Measurements from ENCODE around the gene C9orf85. TPM values are rescaled to one million over a fixed set of nuclear protein-coding genes. Genes with fewer than 3 reads are reported as not detected.

C9orf85 gene
- total and polyA plus RNA-seq, 2 of the 4 experiments (the other 2 are of a cell fraction): 4.3 to 8.4 TPM

- H2BK120ac ChIP-seq (ENCODE audit: low read depth, low read length): no peak overlapping the region
- peaks cover 5% of the 10 kb centered on the region for H3K9me3 ChIP-seq (ENCODE audit: control insufficient read depth, insufficient read depth, low read length)
- H4K91ac ChIP-seq (ENCODE audit: insufficient read depth, low read depth, low read length): no peak overlapping the region
- no peaks in the 10 kb centered on the region for H4K20me1 ChIP-seq (ENCODE audit: insufficient read depth, low read length)
- H3K9me1 ChIP-seq (ENCODE audit: insufficient read depth, low read length): no peaks in the 10 kb centered on the region
- no peak overlapping the region for H3K4ac ChIP-seq (ENCODE audit: low read depth, low read length)
- no peak overlapping the region for H3K14ac ChIP-seq (replicated peaks; ENCODE audit: low read depth, low read length)
- in situ Hi-C loops (cut with MboI; ENCODE audit: low sequenced_read_pairs): no loop called here
- H3K27ac ChIP-seq (ENCODE audit: insufficient read depth, low read length): no peak overlapping the region
- no peak overlapping the region for H2BK20ac ChIP-seq (ENCODE audit: low read depth, low read length)
- H3K4me3 ChIP-seq (ENCODE audit: insufficient read depth, low read depth, low read length): no peak overlapping the region
- intact Hi-C loops (cut with micrococcal nuclease): no loop called here
- TF ChIP-seq NFE2L2 (IDR thresholded peaks at IDR 0.05; ENCODE audit: low read depth, low read length) (no peak), SMC3 (IDR thresholded peaks at IDR 0.05; ENCODE audit: low read depth, low read length) (no peak), POLR2A (IDR thresholded peaks at IDR 0.05; ENCODE audit: low read depth, low read length) (no peak), CTCF (conservative IDR thresholded peaks at IDR 0.05; ENCODE audit: low read depth, low read length) (no peak), MAFK (IDR thresholded peaks at IDR 0.05; ENCODE audit: low read depth, low read length) (no peak), MXI1 (IDR thresholded peaks at IDR 0.05; ENCODE audit: borderline replicate concordance, low read depth, low read length) (no peak), RCOR1 (IDR thresholded peaks at IDR 0.05; ENCODE audit: insufficient replicate concordance, low read length) (no peak), RFX5 (IDR thresholded peaks at IDR 0.05; ENCODE audit: low read depth, low read length) (no peak), USF2 (IDR thresholded peaks at IDR 0.05; ENCODE audit: low read depth, low read length) (no peak), ELK1 (IDR thresholded peaks at IDR 0.05; ENCODE audit: borderline replicate concordance, low read depth, low read length) (no peak), FOS (IDR thresholded peaks at IDR 0.05; ENCODE audit: low read depth, low read length) (no peak), RAD21 (IDR thresholded peaks at IDR 0.05; ENCODE audit: low read length) (no peak)
- dilution Hi-C loops (cut with HindIII; ENCODE audit: low sequenced_read_pairs, unreplicated experiment): no loop called here
- no peak overlapping the region for H3K9ac ChIP-seq (ENCODE audit: low read depth, low read length)
- H3K56ac ChIP-seq (ENCODE audit: extremely low read depth, insufficient read depth, low read length): no peak overlapping the region
- H3K23ac ChIP-seq (ENCODE audit: low read depth, low read length): no peak overlapping the region
- ATAC-seq (ENCODE audit: low read depth): no peak
- H4K8ac ChIP-seq (ENCODE audit: low read depth in 2 of 2, low read length in 2 of 2): no peak overlapping the region
- BruUV-seq (replicated peaks): no TSS peak
- no peaks in the 10 kb centered on the region for H3K4me1 ChIP-seq (ENCODE audit: control insufficient read depth, insufficient read depth, low read length)
- no peak overlapping the region for H2AK9ac ChIP-seq (replicated peaks; ENCODE audit: low read depth, low read length, poor library complexity)
- H3K36me3 ChIP-seq (ENCODE audit: control insufficient read depth, insufficient read depth, low read length): peaks cover 4% of the 10 kb centered on the region; the same call in 1 of the 2 replicates
- no peak for DNase-seq
- no peak overlapping the region for H3K4me2 ChIP-seq (ENCODE audit: low read depth, low read length)
- no peak overlapping the region for H2AFZ ChIP-seq (replicated peaks; ENCODE audit: low read length, poor library complexity)
- no peaks in the 10 kb centered on the region for H3K27me3 ChIP-seq (ENCODE audit: control insufficient read depth, insufficient read depth, low read length)
- H3K18ac ChIP-seq (ENCODE audit: low read depth, low read length): no peak overlapping the region
- H2AK5ac ChIP-seq (ENCODE audit: low read depth, low read length): no peak overlapping the region
- H2BK15ac ChIP-seq (ENCODE audit: low read depth, low read length): no peak overlapping the region
- H4K5ac ChIP-seq (ENCODE audit: low read depth, low read length): no peak overlapping the region
- ChIA-PET CTCF (no interaction called here), POLR2A (ENCODE audit: unreplicated experiment) (no interaction called here)
- WGBS, 2 experiments (ENCODE audit: extremely low coverage in 2 of 2, insufficient read length in 1 of 2): 49% methylated on average over 3 of the region's 5 CpGs; no CpG with 5 or more reads in 1 of the 2 experiments
- H3K79me1 ChIP-seq (ENCODE audit: low read depth in 1 of 2, low read length in 2 of 2): peaks cover 0 to 5% of the 10 kb centered on the region in 2 experiments; a peak in 1 of 4 replicates
- H2BK5ac ChIP-seq (ENCODE audit: low read depth, low read length, poor library complexity, severe bottlenecking): no peak overlapping the region
Observed at GRCh38 chr9:71966601-71967000, 55.2 kb downstream of the C9orf85 start.
